Upper lobe of left lung (tissue), 4 donors: ENCODE measurements around the gene EMC10.

Experiments
- CTCF ChIP-seq, 6 experiments: fragments of 450-650 bp in 4 of 6; fragments of 200-600 bp in 2 of 6; sonication (generic) in 2 of 6; IDR thresholded peaks; one replicate each; pipeline ENCODE4 v1.5.1; 2016 to 2019; ENCODE audit warnings: antibody characterized with exemption in 6 of 6
- EP300 ChIP-seq, 4 donors: sonication (generic); formaldehyde crosslinking; IDR thresholded peaks; one replicate each; pipeline ENCODE4 v1.5.1; 2017; ENCODE audit warnings: antibody characterized with exemption in 4 of 4, control low read depth in 2 of 4
- POLR2A ChIP-seq, 4 donors: fragments of 450-650 bp; IDR thresholded peaks; one replicate each; pipeline ENCODE4 v1.5.1; 2016 to 2017; ENCODE audit warnings: antibody characterized with exemption in 4 of 4, mild to moderate bottlenecking in 2 of 4
- POLR2AphosphoS5 ChIP-seq, 2 donors: sonication (generic); formaldehyde crosslinking; IDR thresholded peaks; one replicate each; pipeline ENCODE4 v1.5.1; 2017; ENCODE audit warnings: antibody characterized with exemption in 2 of 2

GRCh38 chr19:50459638-50460037 is 16.7 kb upstream of the EMC10 start:
- TF ChIP-seq CTCF (IDR thresholded peaks at IDR 0.05) (no peak), POLR2AphosphoS5 (IDR thresholded peaks at IDR 0.05) (no peak), POLR2A (IDR thresholded peaks at IDR 0.05) (no peak), EP300 (IDR thresholded peaks at IDR 0.05) (no peak)
